AG04450 (cell line): Measurements from ENCODE around the gene TEKT5. TPM values are rescaled to one million over a fixed set of nuclear protein-coding genes. Genes with fewer than 3 reads are reported as not detected.
A peak's percentile ranks its signal among the peaks of the same experiment; 100 is the strongest.

Source experiments
- CTCF ChIA-PET: fragments of 300-600, 350-600 bp; formaldehyde crosslinking; extraction: SDS; loops from one replicate; lab custom pipeline; 2022; ENCODE audit warnings: antibody characterized with exemption, inconsistent platforms; lab: Charles Lee
- POLR2A ChIA-PET: fragments of 350-600 bp; formaldehyde crosslinking; extraction: SDS; loops from one replicate; lab custom pipeline; 2021; ENCODE audit warnings: antibody characterized with exemption, inconsistent platforms; lab: Yijun Ruan, JAX
- DNase-seq: peaks from one replicate; pipeline ENCODE4 v3.0.0-alpha.2; 2011; ENCODE audit warnings: low read depth, low spot score
- H3K27ac ChIP-seq: one replicate; pipeline ENCODE4 v1.5.1; 2012; ENCODE audit warnings: low read depth, low read length, control low read depth
- H3K27me3 ChIP-seq: one replicate; pipeline ENCODE4 v1.6.0; 2012; ENCODE audit warnings: low read length; ENCODE audit not compliant: control insufficient read depth, insufficient read depth
- H3K4me3 ChIP-seq: 2 replicates; pipeline ENCODE4 v1.5.1; 2011; ENCODE audit warnings: mild to moderate bottlenecking, low read depth, low read length, control low read depth
- H3K9me3 ChIP-seq: 2 replicates; pipeline ENCODE4 v1.5.1; 2012; ENCODE audit warnings: low read length; ENCODE audit not compliant: control insufficient read depth, insufficient read depth
- CTCF ChIP-seq: IDR thresholded peaks from 2 replicates; pipeline ENCODE4 v1.5.1; 2011; ENCODE audit warnings: low read depth, low read length, control low read depth, inconsistent platforms
- polyA plus RNA-seq: library from polyadenylated mRNA; depleted of rRNA; stranded (reverse); fragments of >200 nt; gene quantifications from 2 replicates; pipeline ENCODE4 v1.2.3, GENCODE V29; 2011

The TEKT5 gene
- polyA plus RNA-seq, 1 experiment = 0.15 TPM

DNA sequence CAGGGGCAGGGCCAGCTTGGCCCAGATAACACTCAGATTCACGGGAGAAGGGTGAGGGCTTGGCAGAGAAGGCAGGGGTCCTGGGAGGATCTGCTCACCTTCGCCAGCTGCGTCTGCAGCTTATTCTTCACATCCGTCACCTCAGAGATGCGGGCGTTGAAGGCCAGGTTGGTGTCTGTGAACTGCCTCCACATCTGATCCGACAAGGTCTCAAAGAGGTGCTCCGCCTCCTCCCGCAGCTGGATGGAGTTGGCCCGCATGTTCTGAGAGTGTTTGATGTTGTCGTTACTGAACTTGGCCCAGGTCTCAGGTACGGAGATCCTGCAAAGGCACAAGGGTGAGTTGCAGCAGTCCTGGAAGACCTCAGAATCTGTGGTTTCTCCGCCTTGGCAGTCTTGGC is 18.9 kb downstream of the TEKT5 start:
- Histone ChIP-seq H3K27me3 (peaks cover 3% of the 10 kb centered on the region), H3K4me3 (no peak overlapping the region), H3K27ac (no peak overlapping the region), H3K9me3 (no peaks in the 10 kb centered on the region)
- CTCF ChIA-PET = no interaction called here
- POLR2A ChIA-PET = no interaction called here
- TF ChIP-seq CTCF = no peak
- no peak for DNase-seq

GRCh38 chr16:10675216-10675615 is 19.5 kb downstream of the TEKT5 start:
- ChIA-PET CTCF (no interaction called here), POLR2A (no interaction called here)
- Histone ChIP-seq H3K27ac (no peak overlapping the region), H3K4me3 (no peak overlapping the region), H3K9me3 (no peaks in the 10 kb centered on the region), H3K27me3 (peaks cover 3% of the 10 kb centered on the region)
- no peak for DNase-seq
- no peak for TF ChIP-seq CTCF

GRCh38 chr16:10671729-10672128 is 23.0 kb downstream of the TEKT5 start:
- Histone ChIP-seq H3K27me3 (no peaks in the 10 kb centered on the region), H3K4me3 (no peak overlapping the region), H3K9me3 (no peaks in the 10 kb centered on the region), H3K27ac (no peak overlapping the region)
- ChIA-PET CTCF (no interaction called here), POLR2A (no interaction called here)
- DNase-seq = no peak
- TF ChIP-seq CTCF = no peak

- Histone ChIP-seq H3K27me3 (no peaks in the 10 kb centered on the region), H3K9me3 (no peaks in the 10 kb centered on the region), H3K27ac (no peak overlapping the region), H3K4me3 (no peak overlapping the region)
- TF ChIP-seq CTCF = no peak
- ChIA-PET POLR2A (no interaction called here), CTCF (interaction anchor here (1.2 to 2.5 kb wide), 2 partner anchors 155 to 249 kb away, joined by 3 to 9 read pairs; no protein-coding TSS in a partner anchor)
- no peak for DNase-seq
These were observed 24.9 kb downstream of the TEKT5 start for GRCh38 chr16:10669791-10670190.

GRCh38 chr16:10668322-10669045 is 26.2 kb downstream of the TEKT5 start:
- TF ChIP-seq CTCF = peak; percentile 65
- DNase-seq = no peak
- Histone ChIP-seq H3K9me3 (no peaks in the 10 kb centered on the region), H3K27ac (no peak overlapping the region), H3K27me3 (peaks cover 2% of the 10 kb centered on the region), H3K4me3 (no peak overlapping the region)
- POLR2A ChIA-PET = no interaction called here
- CTCF ChIA-PET = interaction anchor here (0.5 to 2.5 kb wide), 10 partner anchors 10 to 1669 kb away, joined by 3 to 9 read pairs (median 4); no protein-coding TSS in a partner anchor
